Prostate gland (tissue), 2 donors: Measurements from ENCODE around the gene LRRC51.

Experiments
- CTCF ChIP-seq, 4 experiments: fragments of 200-600 bp in 2 of 4; fragments of 450-650 bp in 2 of 4; sonication (generic) in 2 of 4; IDR thresholded peaks; 1 replicate in 3 of 4; 2 replicates in 1 of 4; pipeline ENCODE4 v1.5.1; 2016 to 2019; ENCODE audit warnings: antibody characterized with exemption in 4 of 4, mild to moderate bottlenecking in 2 of 4, moderate library complexity in 2 of 4
- POLR2A ChIP-seq: fragments of 450-650 bp; IDR thresholded peaks from one replicate; pipeline ENCODE4 v1.6.1; 2016; ENCODE audit warnings: antibody characterized with exemption, mild to moderate bottlenecking

GRCh38 chr11:72102946-72103753, 22.5 kb downstream of the LRRC51 start, which contains the start of gene LAMTOR1:
- peak; percentile 44 for TF ChIP-seq POLR2A
- TF ChIP-seq CTCF (IDR thresholded peaks at IDR 0.05): peak in 3 of 4 experiments; percentile 20 to 62 (median 62)
